Measurements from ENCODE around the gene CNTNAP2. TPM values are rescaled to one million over a fixed set of nuclear protein-coding genes. Genes with fewer than 3 reads are reported as not detected.

The CNTNAP2 gene
- total RNA-seq, 2 donors from 2014 or later = 171 to 228 TPM

- no peaks in the 10 kb centered on the region for H3K36me3 ChIP-seq (ENCODE audit: control insufficient read depth, insufficient read depth, low read length)
- H3K9me3 ChIP-seq (ENCODE audit: control insufficient read depth, low read length) = no peaks in the 10 kb centered on the region
- H3K4me3 ChIP-seq (ENCODE audit: low read length) = no peak overlapping the region
- no peak overlapping the region for H3K27ac Mint-ChIP-seq
- H3K4me1 ChIP-seq (ENCODE audit: control insufficient read depth, insufficient read depth, low read length) = no peaks in the 10 kb centered on the region
- peaks cover 9% of the 10 kb centered on the region for H3K9me3 Mint-ChIP-seq
- H3K9ac ChIP-seq (ENCODE audit: extremely low read depth, low read length, poor library complexity, severe bottlenecking) = no peak overlapping the region
- H3K4me3 Mint-ChIP-seq = no peak overlapping the region
- no peak for DNase-seq
- H3K36me3 Mint-ChIP-seq (ENCODE audit: low read depth) = no peaks in the 10 kb centered on the region
- H3K4me1 Mint-ChIP-seq = peaks cover 10% of the 10 kb centered on the region
- no peak overlapping the region for H3K27ac ChIP-seq (ENCODE audit: low read depth, low read length)
- no peak for TF ChIP-seq CTCF (conservative IDR thresholded peaks at IDR 0.05)
- no peaks in the 10 kb centered on the region for H3K27me3 Mint-ChIP-seq (ENCODE audit: insufficient read depth)
- 80 to 86% methylated on average over 1 to 2 of the region's 2 CpGs for WGBS, 2 experiments (ENCODE audit: insufficient coverage in 1 of 2, insufficient read length in 1 of 2)
- H3K27me3 ChIP-seq (ENCODE audit: control insufficient read depth, insufficient read depth, low read length, poor library complexity, severe bottlenecking) = no peaks in the 10 kb centered on the region
Measured at GRCh38 chr7:147636553-147636952, 1520.0 kb downstream of the CNTNAP2 start.

- H3K9me3 Mint-ChIP-seq = no peaks in the 10 kb centered on the region
- Histone ChIP-seq H3K27me3 (ENCODE audit: control insufficient read depth, insufficient read depth, low read length, poor library complexity, severe bottlenecking) (no peaks in the 10 kb centered on the region), H3K9me3 (ENCODE audit: control insufficient read depth, low read length) (no peaks in the 10 kb centered on the region), H3K9ac (ENCODE audit: extremely low read depth, low read length, poor library complexity, severe bottlenecking) (no peak overlapping the region), H3K4me3 (ENCODE audit: low read length) (no peak overlapping the region), H3K36me3 (ENCODE audit: control insufficient read depth, insufficient read depth, low read length) (no peaks in the 10 kb centered on the region), H3K27ac (ENCODE audit: low read depth, low read length) (no peak overlapping the region), H3K4me1 (ENCODE audit: control insufficient read depth, insufficient read depth, low read length) (no peaks in the 10 kb centered on the region)
- no peaks in the 10 kb centered on the region for H3K36me3 Mint-ChIP-seq (ENCODE audit: low read depth)
- no peak overlapping the region for H3K27ac Mint-ChIP-seq
- no peak for TF ChIP-seq CTCF (conservative IDR thresholded peaks at IDR 0.05)
- peaks cover 10% of the 10 kb centered on the region for H3K4me1 Mint-ChIP-seq
- no peak overlapping the region for H3K4me3 Mint-ChIP-seq
- H3K27me3 Mint-ChIP-seq (ENCODE audit: insufficient read depth) = no peaks in the 10 kb centered on the region
- no peak for DNase-seq
Measured at GRCh38 chr7:147638566-147638965, 1522.0 kb downstream of the CNTNAP2 start.

GRCh38 chr7:147639037-147639436 is 1522.4 kb downstream of the CNTNAP2 start:
- H3K4me3 ChIP-seq (ENCODE audit: low read length) = no peak overlapping the region
- peak; percentile 72 for DNase-seq
- no peak for TF ChIP-seq CTCF (conservative IDR thresholded peaks at IDR 0.05)
- WGBS, 2 experiments (ENCODE audit: insufficient coverage in 1 of 2, insufficient read length in 1 of 2) = 63 to 79% methylated on average over 5 to 6 of the region's 6 CpGs
- Mint-ChIP-seq H3K4me3 (no peak overlapping the region), H3K9me3 (no peaks in the 10 kb centered on the region), H3K27me3 (ENCODE audit: insufficient read depth) (no peaks in the 10 kb centered on the region), H3K4me1 (peaks cover 10% of the 10 kb centered on the region), H3K36me3 (ENCODE audit: low read depth) (no peaks in the 10 kb centered on the region), H3K27ac (no peak overlapping the region)
- H3K9me3 ChIP-seq (ENCODE audit: control insufficient read depth, low read length) = no peaks in the 10 kb centered on the region
- no peak overlapping the region for H3K27ac ChIP-seq (ENCODE audit: low read depth, low read length)
- no peak overlapping the region for H3K9ac ChIP-seq (ENCODE audit: extremely low read depth, low read length, poor library complexity, severe bottlenecking)
- H3K36me3 ChIP-seq (ENCODE audit: control insufficient read depth, insufficient read depth, low read length) = no peaks in the 10 kb centered on the region
- no peaks in the 10 kb centered on the region for H3K27me3 ChIP-seq (ENCODE audit: control insufficient read depth, insufficient read depth, low read length, poor library complexity, severe bottlenecking)
- H3K4me1 ChIP-seq (ENCODE audit: control insufficient read depth, insufficient read depth, low read length) = no peaks in the 10 kb centered on the region
